OCI-LY1 (cell line): ENCODE results near the gene ATP8B3.

Experiments used
- H2AFZ ChIP-seq: fragments of 200-600 bp; sonication (generic), shearing (Covaris generic); 2 replicates; pipeline ENCODE4 v1.6.0; 2014; ENCODE audit warnings: antibody characterized with exemption, mild to moderate bottlenecking, low read length
- H3F3A ChIP-seq: fragments of 200-600 bp; sonication (generic), shearing (Covaris generic); 2 replicates; pipeline ENCODE4 v1.6.0; 2014; ENCODE audit warnings: mild to moderate bottlenecking, antibody characterized with exemption, low read length, moderate library complexity; ENCODE audit not compliant: insufficient read depth
- H3K27ac ChIP-seq: fragments of 200-600 bp; sonication (generic); 2 replicates; pipeline ENCODE4 v1.5.1; 2014; ENCODE audit warnings: low read length, mixed run types, mild to moderate bottlenecking, low read depth; ENCODE audit not compliant: poor library complexity, severe bottlenecking
- H3K27me3 ChIP-seq: fragments of 200-600 bp; sonication (generic); 2 replicates; pipeline ENCODE4 v1.6.0; 2014; ENCODE audit warnings: antibody characterized with exemption, mild to moderate bottlenecking, low read length, moderate library complexity; ENCODE audit not compliant: insufficient read depth
- H3K36me3 ChIP-seq: fragments of 200-600 bp; sonication (generic); 2 replicates; pipeline ENCODE4 v1.6.1; 2014; ENCODE audit warnings: mild to moderate bottlenecking, antibody characterized with exemption, low read length, moderate library complexity, mixed read lengths; ENCODE audit not compliant: insufficient read depth
- H3K4me1 ChIP-seq: fragments of 200-600 bp; sonication (generic); 2 replicates; pipeline ENCODE4 v1.5.1; 2014; ENCODE audit warnings: mild to moderate bottlenecking, low read length, moderate library complexity; ENCODE audit not compliant: insufficient read depth, severe bottlenecking
- H3K4me2 ChIP-seq: fragments of 200-600 bp; sonication (generic), shearing (Covaris generic); 2 replicates; pipeline ENCODE4 v1.6.1; 2014; ENCODE audit warnings: low read length
- H3K4me3 ChIP-seq: fragments of 200-600 bp; sonication (generic); 2 replicates; pipeline ENCODE4 v1.5.1; 2014; ENCODE audit warnings: low read length, low read depth, mild to moderate bottlenecking, mixed read lengths; ENCODE audit not compliant: poor library complexity, severe bottlenecking
- H3K79me2 ChIP-seq: fragments of 200-600 bp; shearing (Covaris generic); 2 replicates; pipeline ENCODE4 v1.6.1; 2016; ENCODE audit warnings: mixed run types, low read length, mixed read lengths; ENCODE audit not compliant: insufficient read depth
- H3K9ac ChIP-seq: fragments of 200-600 bp; sonication (generic), shearing (Covaris generic); 2 replicates; pipeline ENCODE4 v1.6.1; 2014; ENCODE audit warnings: mild to moderate bottlenecking, low read length, mixed read lengths
- H3K9me2 ChIP-seq: fragments of 200-600 bp; sonication (generic), shearing (Covaris generic); 2 replicates; pipeline ENCODE4 v1.6.1; 2014; ENCODE audit warnings: low read depth, mild to moderate bottlenecking, low read length, mixed read lengths
- H3K9me3 ChIP-seq: fragments of 200-600 bp; shearing (Covaris generic); 2 replicates; pipeline ENCODE4 v1.6.1; 2014; ENCODE audit warnings: low read length, mixed read lengths
- H4K20me1 ChIP-seq: fragments of 200-600 bp; sonication (generic), shearing (Covaris generic); 2 replicates; pipeline ENCODE4 v1.6.0; 2016; ENCODE audit warnings: mild to moderate bottlenecking, low read length; ENCODE audit not compliant: insufficient read depth
- EZH2 ChIP-seq: fragments of 200-600 bp; sonication (generic), shearing (Covaris generic); IDR thresholded peaks from 2 replicates; pipeline ENCODE4 v1.8.0; 2017; ENCODE audit warnings: borderline replicate concordance, mixed run types, mild to moderate bottlenecking, antibody characterized with exemption, low read length, moderate library complexity, mixed read lengths
- TF ChIP-seq, protein P1 (sequence below): fragments of 200-600 bp; sonication (generic), shearing (Covaris generic); IDR thresholded peaks from 2 replicates; pipeline ENCODE4 v1.5.1; 2017; ENCODE audit warnings: mild to moderate bottlenecking, antibody characterized with exemption, low read length, moderate library complexity, mixed read lengths

ATP8B3 gene

DNA sequence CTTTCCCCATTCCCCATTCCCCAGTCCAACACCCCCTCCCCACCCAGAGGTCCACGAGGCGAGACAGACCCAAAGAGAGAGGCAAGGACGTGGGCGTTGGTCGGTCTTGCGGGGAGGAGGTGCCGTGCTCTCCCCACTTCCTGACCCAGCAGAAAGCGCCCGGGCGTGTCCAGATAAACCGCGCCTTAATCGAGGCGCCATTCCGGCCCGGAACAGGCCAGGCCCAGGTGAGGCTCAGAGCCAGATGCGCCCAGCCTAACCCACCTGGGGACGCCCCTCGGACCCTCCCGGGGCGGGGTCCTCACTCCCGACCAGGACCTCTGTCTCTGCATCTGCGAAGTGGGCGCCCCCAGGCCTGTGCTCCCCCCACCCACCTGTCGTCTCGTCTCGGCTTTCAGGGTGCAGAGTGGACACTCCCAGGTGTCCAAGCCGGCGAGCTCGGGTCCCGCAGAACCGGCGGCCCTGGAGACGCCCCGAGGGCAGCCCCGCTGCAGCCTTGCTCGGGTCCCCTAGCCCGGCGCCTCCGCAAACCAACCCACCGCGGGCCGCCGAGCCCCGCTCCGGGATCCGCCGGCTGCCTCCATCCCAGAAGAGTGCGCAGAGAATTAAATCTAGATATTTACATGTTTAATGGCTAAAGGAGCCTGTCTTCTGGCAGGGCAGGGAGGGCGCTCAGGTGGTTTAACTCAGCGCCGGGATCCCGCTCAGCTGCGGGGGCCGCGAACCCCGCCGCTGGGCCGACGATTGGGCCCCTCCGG is 63.8 kb downstream of the ATP8B3 start:
- no peaks in the 10 kb centered on the region for H3K27me3 ChIP-seq
- H4K20me1 ChIP-seq = no peaks in the 10 kb centered on the region
- no peaks in the 10 kb centered on the region for H3K9me2 ChIP-seq
- no peak overlapping the region for H2AFZ ChIP-seq
- H3K27ac ChIP-seq = no peak overlapping the region
- H3K9ac ChIP-seq = no peak overlapping the region
- TF ChIP-seq EZH2 = no peak
- TF ChIP-seq, protein P1, sequence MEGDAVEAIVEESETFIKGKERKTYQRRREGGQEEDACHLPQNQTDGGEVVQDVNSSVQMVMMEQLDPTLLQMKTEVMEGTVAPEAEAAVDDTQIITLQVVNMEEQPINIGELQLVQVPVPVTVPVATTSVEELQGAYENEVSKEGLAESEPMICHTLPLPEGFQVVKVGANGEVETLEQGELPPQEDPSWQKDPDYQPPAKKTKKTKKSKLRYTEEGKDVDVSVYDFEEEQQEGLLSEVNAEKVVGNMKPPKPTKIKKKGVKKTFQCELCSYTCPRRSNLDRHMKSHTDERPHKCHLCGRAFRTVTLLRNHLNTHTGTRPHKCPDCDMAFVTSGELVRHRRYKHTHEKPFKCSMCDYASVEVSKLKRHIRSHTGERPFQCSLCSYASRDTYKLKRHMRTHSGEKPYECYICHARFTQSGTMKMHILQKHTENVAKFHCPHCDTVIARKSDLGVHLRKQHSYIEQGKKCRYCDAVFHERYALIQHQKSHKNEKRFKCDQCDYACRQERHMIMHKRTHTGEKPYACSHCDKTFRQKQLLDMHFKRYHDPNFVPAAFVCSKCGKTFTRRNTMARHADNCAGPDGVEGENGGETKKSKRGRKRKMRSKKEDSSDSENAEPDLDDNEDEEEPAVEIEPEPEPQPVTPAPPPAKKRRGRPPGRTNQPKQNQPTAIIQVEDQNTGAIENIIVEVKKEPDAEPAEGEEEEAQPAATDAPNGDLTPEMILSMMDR = no peak
- no peaks in the 10 kb centered on the region for H3F3A ChIP-seq
- no peaks in the 10 kb centered on the region for H3K9me3 ChIP-seq
- H3K4me2 ChIP-seq = no peak overlapping the region
- H3K4me3 ChIP-seq = no peak overlapping the region
- no peaks in the 10 kb centered on the region for H3K79me2 ChIP-seq
- H3K36me3 ChIP-seq = no peaks in the 10 kb centered on the region
- no peaks in the 10 kb centered on the region for H3K4me1 ChIP-seq

DNA sequence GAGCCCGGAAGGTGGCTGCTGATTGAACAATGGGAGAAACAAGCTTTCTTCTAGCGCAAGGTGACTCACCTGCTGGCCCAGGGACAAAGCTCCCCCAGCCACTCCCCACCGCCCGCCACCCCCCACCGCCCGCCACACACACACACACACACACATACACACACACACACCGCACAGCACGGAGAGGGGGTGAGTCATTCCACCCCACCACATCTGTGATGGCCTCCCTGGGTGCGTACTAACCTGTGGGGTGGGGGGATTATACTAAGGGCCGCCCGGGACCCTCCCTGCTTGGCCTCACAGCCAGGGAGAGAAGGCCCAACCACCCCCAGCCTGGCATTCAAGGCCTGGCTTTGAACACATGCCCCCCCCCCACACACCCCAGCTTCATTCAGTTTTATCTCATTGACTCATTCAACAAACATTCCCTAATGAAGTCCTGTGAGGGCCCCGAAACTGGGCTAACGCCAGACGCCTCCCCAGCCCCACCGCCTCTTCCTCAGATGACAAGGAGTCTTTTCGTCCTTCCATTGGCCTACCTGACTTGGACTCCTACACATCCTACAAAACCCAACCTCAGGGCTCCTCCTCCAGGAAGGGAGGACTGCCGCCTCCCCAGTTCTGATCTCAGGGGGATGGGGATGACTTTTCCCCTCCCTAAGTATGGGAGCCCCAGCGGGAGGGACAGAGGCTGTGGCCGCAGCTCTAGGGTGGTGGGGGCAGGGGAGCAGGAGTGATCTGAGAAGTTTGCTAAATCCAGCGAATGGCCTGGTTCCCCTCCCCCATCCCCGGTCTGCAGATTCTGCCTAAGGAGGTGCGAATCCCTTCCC is 64.6 kb downstream of the ATP8B3 start:
- no peak overlapping the region for H3K9ac ChIP-seq
- H3K9me3 ChIP-seq = no peaks in the 10 kb centered on the region
- no peaks in the 10 kb centered on the region for H3K9me2 ChIP-seq
- H3F3A ChIP-seq = no peaks in the 10 kb centered on the region
- H3K79me2 ChIP-seq = no peaks in the 10 kb centered on the region
- TF ChIP-seq, protein P1 = no peak
- no peak for TF ChIP-seq EZH2
- no peaks in the 10 kb centered on the region for H3K36me3 ChIP-seq
- H3K4me2 ChIP-seq = no peak overlapping the region
- no peak overlapping the region for H2AFZ ChIP-seq
- H3K27me3 ChIP-seq = no peaks in the 10 kb centered on the region
- no peak overlapping the region for H3K27ac ChIP-seq
- H4K20me1 ChIP-seq = no peaks in the 10 kb centered on the region
- H3K4me1 ChIP-seq = no peaks in the 10 kb centered on the region
- H3K4me3 ChIP-seq = no peak overlapping the region

DNA sequence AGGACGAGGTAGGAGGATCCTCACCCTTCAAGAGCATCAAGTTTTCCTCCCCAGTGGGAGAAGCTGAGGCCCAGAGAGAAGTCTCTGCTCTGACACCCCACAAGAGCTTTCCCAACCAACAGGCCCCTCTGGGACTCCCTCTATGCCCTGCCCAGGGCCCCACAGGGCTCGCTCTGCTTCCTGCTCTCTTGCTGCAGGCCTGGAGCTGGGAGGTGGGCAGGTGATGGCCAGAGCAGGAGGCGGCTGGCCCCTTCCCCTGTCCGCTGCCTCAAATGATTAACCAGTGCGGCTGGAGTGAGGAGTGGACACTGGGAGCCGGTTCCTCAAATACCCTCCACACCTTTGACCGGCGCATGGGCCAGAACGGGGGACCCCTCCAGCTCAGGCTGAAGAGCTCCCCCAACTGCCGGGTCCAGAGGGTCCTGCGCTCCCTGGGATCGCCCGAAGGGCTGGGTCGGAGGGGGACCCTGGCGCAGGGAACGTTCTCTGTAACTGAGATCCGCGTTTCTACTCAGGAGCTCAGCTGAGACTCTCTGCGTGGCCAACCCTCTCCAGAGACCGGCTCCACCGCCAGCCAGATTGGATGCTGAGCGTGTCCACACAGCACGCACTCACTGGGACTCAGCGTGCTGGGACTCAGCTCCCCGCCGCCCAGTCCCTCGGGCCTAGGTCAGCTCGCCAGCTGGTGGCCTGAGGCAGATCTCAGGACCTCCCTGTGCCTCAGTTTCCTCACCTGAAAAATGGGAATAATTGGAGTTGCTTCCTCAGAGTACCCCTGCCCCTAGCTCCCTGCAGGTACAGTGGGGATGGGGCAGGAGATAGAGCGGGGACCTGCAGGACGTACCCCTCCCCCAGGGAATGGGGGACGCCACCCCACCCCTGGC is 65.4 kb downstream of the ATP8B3 start:
- no peak overlapping the region for H3K4me2 ChIP-seq
- no peaks in the 10 kb centered on the region for H3K27me3 ChIP-seq
- no peaks in the 10 kb centered on the region for H3K4me1 ChIP-seq
- H3K9me3 ChIP-seq = no peaks in the 10 kb centered on the region
- H3K9me2 ChIP-seq = no peaks in the 10 kb centered on the region
- TF ChIP-seq EZH2 = no peak
- TF ChIP-seq, protein P1 = no peak
- H3F3A ChIP-seq = no peaks in the 10 kb centered on the region
- no peak overlapping the region for H3K9ac ChIP-seq
- H4K20me1 ChIP-seq = no peaks in the 10 kb centered on the region
- H3K27ac ChIP-seq = no peak overlapping the region
- H3K79me2 ChIP-seq = no peaks in the 10 kb centered on the region
- H2AFZ ChIP-seq = no peak overlapping the region
- no peak overlapping the region for H3K4me3 ChIP-seq
- H3K36me3 ChIP-seq = no peaks in the 10 kb centered on the region
